Activated gamma-delta T cell treated with anti-CD3 and anti-CD28 coated beads, Interleukin-2, amount 50 U/mL, for 16 hours (primary cell): ENCODE results near the gene CMAS.
"Not testable (repeated sequence)": the region's sequence is repeated elsewhere in the genome, so short reads cannot be mapped to it uniquely, and the experiment has no call there.

Source experiments
- DNase-seq: peaks from one replicate; pipeline ENCODE4 v3.0.0-alpha.2; 2020; ENCODE audit warnings: low read depth

Gene CMAS

DNA sequence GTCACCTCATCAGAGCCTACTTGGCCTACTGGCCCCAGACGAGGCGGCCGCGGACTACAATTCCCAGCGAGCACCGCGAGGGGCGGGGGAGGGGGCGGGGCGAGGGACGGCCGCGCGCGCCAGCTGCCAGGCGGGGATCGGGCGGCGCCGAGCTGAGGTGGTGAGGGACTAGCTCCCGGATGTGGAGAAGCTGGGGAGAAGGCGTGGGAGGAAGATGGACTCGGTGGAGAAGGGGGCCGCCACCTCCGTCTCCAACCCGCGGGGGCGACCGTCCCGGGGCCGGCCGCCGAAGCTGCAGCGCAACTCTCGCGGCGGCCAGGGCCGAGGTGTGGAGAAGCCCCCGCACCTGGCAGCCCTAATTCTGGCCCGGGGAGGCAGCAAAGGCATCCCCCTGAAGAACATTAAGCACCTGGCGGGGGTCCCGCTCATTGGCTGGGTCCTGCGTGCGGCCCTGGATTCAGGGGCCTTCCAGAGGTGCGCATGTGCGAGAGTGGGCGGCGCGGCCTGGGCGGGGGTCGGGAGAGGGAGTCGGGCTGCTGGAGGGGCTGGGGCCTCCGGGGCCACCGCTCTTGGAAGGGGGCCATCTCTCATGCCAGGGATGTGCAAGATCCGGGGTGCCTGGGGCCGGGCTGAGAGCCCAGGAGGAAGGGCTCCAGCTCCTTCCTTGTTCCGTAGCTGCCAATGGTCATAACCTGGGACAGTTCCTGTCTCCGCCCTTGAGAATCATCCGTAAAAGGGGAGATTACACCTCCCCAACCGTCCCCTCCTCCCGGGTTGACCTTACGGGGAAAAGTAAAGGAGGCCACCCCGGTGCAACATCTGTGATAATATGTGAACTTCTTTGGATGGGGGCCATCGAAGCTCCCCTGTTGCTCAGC is at the start of gene CMAS:
TSS of gene CMAS (plus strand) at position 129 of the 878 bp plus-strand sequence. CDS start at position 215, 86 bp downstream.
- DNase-seq, result peak; percentile 66

- DNase-seq, result no peak
Measured at GRCh38 chr12:21998295-21998694, 47.7 kb upstream of the CMAS start.

DNA sequence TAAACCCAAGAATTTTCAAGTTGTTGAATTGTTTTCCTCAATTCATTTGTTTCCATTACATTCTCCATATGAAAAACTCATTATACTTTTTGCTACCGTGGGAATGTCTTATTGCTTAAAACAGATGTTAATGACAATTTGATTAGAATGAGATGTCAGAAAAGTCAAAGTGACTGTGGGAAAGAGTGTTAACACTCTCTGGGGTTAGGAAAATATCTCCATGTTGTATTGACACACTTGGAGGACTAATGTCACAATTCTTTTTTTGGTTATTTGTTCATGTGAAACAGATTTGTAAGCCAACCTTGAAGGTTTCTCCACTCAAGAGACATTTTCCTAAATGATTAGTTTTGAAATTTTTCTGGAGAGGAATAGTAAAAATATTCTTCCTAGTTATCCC is 47.2 kb upstream of the CMAS start:
- no peak for DNase-seq

DNA sequence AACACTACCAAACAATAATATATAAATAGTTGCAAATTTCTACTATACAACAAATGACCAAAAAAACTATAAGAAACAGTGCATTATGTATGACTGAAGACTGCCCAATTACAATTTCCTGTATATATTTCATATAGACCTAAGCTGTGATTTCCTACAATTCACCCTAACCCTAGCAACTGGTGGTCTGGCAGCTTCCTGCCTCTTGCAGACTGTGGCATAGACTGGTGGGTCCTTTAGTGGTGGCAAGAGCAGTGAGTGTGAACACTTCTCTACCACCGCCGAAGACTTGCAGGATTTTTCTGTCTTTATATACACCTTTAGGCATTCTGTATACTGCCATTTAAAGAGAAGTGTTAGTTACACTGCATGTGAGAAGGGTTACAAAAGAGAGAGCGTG is 43.6 kb upstream of the CMAS start:
- no peak for DNase-seq

DNA sequence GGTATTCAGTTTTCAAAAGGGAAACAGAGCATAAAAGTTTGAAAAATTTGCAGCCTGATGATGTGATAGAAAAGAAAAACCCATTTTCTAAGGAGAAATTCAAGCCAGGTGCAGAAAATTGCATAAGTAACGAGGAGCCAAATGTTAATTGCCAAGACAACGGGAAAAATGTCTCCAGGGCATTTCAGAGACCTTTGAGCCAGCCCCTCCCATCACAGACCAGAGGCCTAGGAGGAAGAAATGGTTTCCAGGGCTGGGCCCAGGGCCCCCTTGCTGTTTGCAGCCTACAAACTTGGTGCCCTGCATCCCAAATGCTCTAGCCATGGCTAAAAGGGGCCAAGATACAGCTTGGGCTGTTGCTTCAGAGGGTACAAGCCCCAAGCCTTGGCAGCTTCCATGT is 38.2 kb upstream of the CMAS start:
- not testable (repeated sequence) for DNase-seq

DNA sequence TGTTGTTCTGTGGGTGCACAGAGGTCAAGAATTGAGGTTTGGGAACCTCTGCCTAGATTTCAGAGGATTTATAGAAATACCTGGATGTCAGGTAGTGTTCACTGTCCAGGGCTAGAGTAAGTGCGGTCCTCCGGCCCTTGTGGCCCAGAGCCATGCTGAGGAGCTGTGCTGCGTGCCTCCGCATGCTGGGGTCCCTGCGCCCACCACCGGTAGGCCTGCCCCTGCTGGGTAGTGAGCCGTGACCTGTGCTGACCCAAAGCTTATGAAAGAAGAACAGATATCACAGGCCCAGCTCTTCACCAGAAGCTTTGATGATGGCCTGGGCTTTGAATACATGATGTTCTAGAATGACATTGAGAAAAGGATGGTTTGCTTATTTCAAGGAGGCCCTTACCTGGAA is 37.8 kb upstream of the CMAS start:
- no peak for DNase-seq

GRCh38 chr12:22014041-22014782 is 31.8 kb upstream of the CMAS start:
- DNase-seq, result no peak

DNA sequence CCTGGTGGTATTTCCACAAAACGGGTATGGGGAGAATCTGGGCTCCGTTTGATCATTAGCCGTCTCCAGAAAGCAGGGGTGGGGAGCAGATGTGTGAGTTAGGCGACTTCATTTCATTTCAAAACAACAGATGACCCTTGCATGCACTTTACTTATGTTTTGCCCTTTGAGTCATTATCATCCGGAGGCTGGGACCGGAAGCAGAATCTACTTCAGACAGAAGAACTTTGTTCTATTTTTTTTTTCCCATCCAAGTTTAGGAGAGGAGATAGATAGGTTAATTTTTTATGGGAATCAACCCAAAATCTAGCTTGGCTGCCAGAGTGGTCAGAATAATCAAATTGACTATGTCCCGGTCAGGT is 31.3 kb upstream of the CMAS start:
- DNase-seq, result no peak

- DNase-seq, result no peak
Measured at GRCh38 chr12:22016982-22017381, 29.0 kb upstream of the CMAS start.

DNA sequence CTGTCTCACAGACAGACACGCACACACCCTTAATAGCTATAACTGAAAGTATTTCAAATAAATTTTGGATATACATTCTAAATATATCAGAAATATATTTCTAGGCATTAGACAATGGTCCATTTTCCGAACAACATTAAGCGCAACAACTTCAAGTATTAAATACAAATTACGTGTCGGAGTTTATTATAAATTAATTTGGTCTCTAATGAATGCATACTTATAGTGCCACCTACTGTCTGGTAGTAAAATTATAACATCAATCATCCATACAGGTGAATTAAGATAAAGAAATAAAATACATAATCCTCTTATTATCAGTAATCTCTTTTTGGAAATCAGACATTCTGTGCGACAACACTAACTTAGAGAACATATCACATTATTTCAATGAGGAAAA is 27.2 kb upstream of the CMAS start:
- no peak for DNase-seq

DNA sequence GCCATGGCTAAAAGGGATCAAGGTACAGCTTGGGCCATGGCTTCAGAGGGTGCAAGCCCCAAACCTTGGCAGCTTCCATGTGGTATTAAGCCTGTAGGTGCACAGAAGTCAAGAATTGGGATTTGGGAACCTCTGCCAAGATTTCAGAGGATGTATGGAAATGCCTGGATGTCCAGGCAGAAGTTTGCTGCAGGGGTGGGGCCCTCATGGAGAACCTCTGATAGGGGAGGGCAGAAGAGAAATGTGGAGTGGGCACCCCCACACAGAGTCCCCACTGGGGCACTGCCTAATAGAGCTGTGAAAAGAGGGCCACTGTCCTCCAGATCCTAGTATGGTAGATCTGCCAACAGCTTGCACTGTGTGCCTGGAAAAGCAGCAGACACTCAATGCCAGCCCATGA is 22.5 kb upstream of the CMAS start:
- DNase-seq, result not testable (repeated sequence)

DNA sequence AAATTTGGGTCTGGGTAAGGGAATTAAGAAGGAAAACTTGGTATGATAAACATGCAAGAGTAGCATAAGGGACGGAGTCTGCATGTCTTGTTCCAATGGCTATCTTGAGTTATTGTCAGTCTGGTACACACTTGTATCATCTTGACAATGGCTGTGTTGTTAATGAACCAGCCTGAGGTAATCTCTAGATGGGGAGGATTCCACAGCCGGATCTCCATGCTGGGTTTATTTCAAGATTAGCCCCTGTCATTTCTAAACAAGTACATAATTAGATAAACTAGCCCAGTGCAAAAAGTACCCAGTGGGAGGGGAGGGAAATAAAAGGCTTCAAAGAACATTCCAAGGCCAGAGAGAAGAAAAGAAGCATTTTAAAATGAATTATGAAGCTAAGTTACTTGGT is 16.5 kb upstream of the CMAS start:
- no peak for DNase-seq

DNA sequence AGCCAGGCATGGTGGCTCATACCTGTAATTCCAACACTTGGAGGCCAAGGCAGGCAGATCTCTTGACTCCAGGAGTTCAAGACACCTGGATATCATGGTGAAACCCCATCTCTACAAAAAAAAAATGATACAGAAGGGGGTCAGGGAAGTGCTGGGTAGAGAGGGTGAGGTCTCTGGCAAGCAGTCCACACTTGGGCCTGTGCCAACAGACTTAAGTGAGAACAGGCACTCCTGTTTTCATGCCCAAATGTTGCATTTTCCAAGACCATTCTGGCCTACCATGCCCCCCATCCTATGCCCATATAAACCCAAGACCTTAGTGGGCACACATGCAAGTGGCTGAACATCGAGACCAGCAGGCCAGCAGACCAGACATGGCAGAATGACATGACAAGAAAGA is 16.0 kb upstream of the CMAS start:
- DNase-seq, result no peak

- DNase-seq, result no peak
Measured at GRCh38 chr12:22032732-22033131, 13.3 kb upstream of the CMAS start.

DNA sequence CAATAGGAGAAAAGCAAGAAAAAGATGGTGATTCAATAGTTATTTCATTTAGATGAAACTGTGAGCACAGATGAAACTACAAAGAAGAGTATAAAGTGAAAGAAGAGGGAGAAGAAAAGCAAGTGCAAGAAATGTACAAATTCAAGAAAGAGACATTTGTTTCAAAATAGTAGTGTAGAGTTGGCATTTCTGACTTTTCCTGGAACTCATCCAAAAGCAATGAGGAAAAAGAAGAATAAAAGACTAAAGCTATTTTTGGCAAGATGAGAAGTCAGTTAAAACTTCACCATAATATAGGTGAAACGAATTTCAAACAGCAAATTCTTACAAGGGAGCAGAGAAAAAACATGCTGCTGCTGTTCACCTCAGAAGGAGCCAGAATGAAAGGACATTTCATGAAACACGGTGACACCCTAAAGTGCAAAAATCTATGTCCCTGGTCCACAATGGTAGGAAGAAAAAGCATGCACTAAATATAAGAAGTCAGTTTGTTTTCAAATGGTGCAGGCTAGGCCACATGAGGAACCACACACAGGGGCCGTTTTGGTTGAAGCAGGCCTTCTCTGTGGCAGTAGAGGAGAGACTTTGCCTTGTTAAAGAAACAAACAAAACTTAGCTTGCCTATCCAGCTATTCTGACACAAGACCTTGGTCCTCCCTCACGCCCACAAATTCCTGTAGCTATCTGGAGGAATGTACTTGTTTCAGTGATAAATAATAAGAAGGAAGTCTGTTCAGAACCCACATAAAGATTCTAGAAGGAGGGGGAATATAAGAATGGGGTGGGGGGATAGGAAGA is 11.1 kb upstream of the CMAS start:
- DNase-seq, result no peak

GRCh38 chr12:22037947-22038346 is 8.1 kb upstream of the CMAS start:
- no peak for DNase-seq

- DNase-seq, result no peak
Measured at GRCh38 chr12:22038734-22039133, 7.3 kb upstream of the CMAS start.

- no peak for DNase-seq
Measured at GRCh38 chr12:22039361-22039760, 6.7 kb upstream of the CMAS start.

DNA sequence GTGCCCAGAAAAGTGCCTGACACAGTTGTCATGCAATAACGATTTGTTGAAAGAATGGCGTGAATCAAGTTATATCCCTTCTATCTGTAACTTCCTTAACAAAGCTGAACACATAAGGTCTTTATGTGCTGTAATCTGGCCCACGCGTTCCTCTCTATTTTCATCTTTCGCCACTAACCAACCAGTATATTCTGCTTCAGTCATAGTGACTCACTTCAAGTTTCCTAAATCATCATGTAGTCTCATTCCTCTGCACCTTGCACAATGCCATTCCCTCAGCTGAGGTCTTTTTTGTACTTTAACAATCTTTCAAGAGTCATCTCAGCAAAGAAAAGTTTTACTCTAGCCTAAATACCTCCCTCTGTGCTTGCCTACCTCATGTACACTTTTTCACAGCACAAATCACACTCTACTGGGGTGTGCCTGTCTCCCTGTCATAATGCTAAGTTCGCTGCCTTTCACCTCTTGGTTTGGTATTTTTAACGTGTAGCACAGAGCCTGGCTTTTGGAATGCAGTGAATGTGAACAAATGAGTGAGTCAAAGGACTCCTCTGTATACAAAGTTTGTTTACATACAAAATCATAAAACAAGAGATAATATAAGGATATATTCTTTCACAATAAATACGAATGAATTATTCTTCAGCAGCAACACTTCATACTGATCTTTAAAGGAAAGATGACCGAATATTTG is 2.9 kb upstream of the CMAS start:
- no peak for DNase-seq

DNA sequence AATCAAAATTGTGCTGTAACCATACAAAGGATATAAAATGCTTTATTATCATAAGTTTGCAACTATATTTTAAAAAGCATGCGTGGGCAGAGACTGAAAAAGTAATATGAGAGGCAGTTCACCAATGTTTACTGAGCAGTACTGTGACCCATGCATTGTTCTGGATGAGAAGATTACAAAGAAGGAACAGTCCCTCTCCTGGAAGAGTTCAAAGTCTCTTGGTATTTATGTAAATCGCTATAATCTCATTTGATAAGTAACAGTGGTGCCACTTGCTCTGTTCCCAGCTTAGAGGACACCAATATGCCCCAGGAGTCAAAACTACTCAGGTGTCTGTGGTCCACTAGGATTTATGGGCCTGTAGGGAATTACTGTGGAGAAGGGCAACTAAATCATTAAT is 2.1 kb upstream of the CMAS start:
- DNase-seq, result no peak

DNA sequence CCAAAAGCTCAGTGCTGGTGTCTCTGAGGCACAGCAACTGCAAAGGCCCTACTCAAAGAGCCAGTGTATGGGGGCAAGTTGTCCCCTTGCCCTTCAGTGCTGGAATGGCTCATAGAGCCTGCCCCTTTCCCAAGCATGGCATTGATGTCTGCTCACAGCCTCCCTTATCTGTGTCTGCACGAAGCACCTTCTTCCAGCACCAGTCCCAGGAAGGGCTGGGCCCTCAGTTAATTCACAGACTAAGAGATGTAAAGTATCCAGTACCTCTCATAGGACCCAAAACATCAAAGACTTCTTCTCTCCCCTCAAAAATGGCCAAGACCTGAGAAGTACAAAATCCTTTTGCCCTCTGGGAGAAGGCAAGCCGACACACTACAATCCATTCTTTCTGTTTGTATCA is 1.6 kb upstream of the CMAS start:
- DNase-seq, result no peak

GRCh38 chr12:22046968-22047390 is 961 bp downstream of the CMAS start:
- DNase-seq, result no peak
